GM21515 (cell line): ENCODE measurements around the gene CHST10.
A peak's percentile ranks its signal among the peaks of the same experiment; 100 is the strongest.
"Not testable (repeated sequence)": the region's sequence is repeated elsewhere in the genome, so short reads cannot be mapped to it uniquely, and the experiment has no call there.

ENCODE experiments used
- ATAC-seq: cut with Tn5 transposase; IDR thresholded peaks from one replicate; pipeline ENCODE4 v1.9.1; 2021; ENCODE audit not compliant: unreplicated experiment

The CHST10 gene

GRCh38 chr2:100416935-100417710 is at the start of gene CHST10:
TSS of gene CHST10 (minus strand) at chr2:100417668. CDS start at chr2:100406675, 10,993 bp downstream.
- ATAC-seq, result peak; percentile 89

- ATAC-seq, result no peak
These were observed 43.5 kb upstream of the CHST10 start for GRCh38 chr2:100460904-100461530.

- ATAC-seq, result not testable (repeated sequence)
These were observed 38.9 kb upstream of the CHST10 start for GRCh38 chr2:100456357-100456756.

GRCh38 chr2:100453853-100454252 is 36.4 kb upstream of the CHST10 start:
- no peak for ATAC-seq

GRCh38 chr2:100451734-100452133 is 34.3 kb upstream of the CHST10 start:
- no peak for ATAC-seq

- no peak for ATAC-seq
These were observed 33.6 kb upstream of the CHST10 start for GRCh38 chr2:100451092-100451491.

- ATAC-seq, result no peak
These were observed 29.2 kb upstream of the CHST10 start for GRCh38 chr2:100446696-100447095.

GRCh38 chr2:100437751-100438150 is 20.3 kb upstream of the CHST10 start:
- no peak for ATAC-seq

- ATAC-seq, result no peak
These were observed 12.3 kb upstream of the CHST10 start for GRCh38 chr2:100429726-100430125.

- no peak for ATAC-seq
These were observed 10.3 kb upstream of the CHST10 start for GRCh38 chr2:100427627-100428258.

GRCh38 chr2:100427111-100427510 is 9.6 kb upstream of the CHST10 start:
- no peak for ATAC-seq

GRCh38 chr2:100426384-100426720 is 8.9 kb upstream of the CHST10 start:
- no peak for ATAC-seq

GRCh38 chr2:100425573-100426383 is 8.3 kb upstream of the CHST10 start:
- no peak for ATAC-seq

GRCh38 chr2:100425107-100425506 is 7.6 kb upstream of the CHST10 start:
- no peak for ATAC-seq

- ATAC-seq, result no peak
These were observed 6.9 kb upstream of the CHST10 start for GRCh38 chr2:100424277-100424875.

GRCh38 chr2:100423631-100424030 is 6.2 kb upstream of the CHST10 start:
- ATAC-seq, result no peak

- no peak for ATAC-seq
These were observed 5.0 kb upstream of the CHST10 start for GRCh38 chr2:100422320-100423055.

- ATAC-seq, result no peak
These were observed 2.4 kb upstream of the CHST10 start for GRCh38 chr2:100419915-100420314.

- ATAC-seq, result no peak
These were observed 1.0 kb upstream of the CHST10 start for GRCh38 chr2:100418406-100418962.

GRCh38 chr2:100417711-100418124 is 250 bp upstream of the CHST10 start:
- no peak for ATAC-seq
